GM12864 (cell line): ENCODE data around the gene CCDC14.

Source experiments
- DNase-seq: peaks from one replicate; pipeline ENCODE4 v3.0.0-alpha.2; 2011; ENCODE audit warnings: low read depth
- H3K4me3 ChIP-seq: 2 replicates; pipeline ENCODE4 v1.5.1; 2011; ENCODE audit warnings: mild to moderate bottlenecking, low read depth, low read length, control low read depth
- TF ChIP-seq, protein P1 (sequence below): IDR thresholded peaks from 2 replicates; pipeline ENCODE4 v1.5.1; 2011; ENCODE audit warnings: low read depth, mild to moderate bottlenecking, moderate library complexity, low read length, control low read depth, inconsistent platforms; ENCODE audit errors: missing control alignments

Gene CCDC14

DNA sequence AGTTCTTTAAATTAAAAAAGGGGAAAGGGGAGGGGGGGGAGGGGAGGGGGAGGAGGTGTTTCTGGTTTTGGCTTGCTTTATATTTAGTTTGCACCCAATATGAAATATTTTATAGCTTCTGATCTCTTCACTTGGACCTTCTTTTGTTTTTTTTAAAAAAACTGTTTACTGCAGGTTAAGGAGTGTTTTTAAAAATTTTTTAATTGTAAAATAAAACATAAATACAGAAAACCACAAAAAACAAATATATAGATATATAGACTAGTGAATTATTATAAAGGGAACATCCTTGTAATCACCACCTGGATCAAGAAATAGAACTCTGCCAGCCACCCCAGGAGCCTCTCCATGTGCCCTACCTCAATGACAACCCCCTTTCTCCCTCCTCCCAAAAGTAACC, 76.0 kb downstream of the CCDC14 start:
- no peak overlapping the region for H3K4me3 ChIP-seq
- TF ChIP-seq, protein P1, sequence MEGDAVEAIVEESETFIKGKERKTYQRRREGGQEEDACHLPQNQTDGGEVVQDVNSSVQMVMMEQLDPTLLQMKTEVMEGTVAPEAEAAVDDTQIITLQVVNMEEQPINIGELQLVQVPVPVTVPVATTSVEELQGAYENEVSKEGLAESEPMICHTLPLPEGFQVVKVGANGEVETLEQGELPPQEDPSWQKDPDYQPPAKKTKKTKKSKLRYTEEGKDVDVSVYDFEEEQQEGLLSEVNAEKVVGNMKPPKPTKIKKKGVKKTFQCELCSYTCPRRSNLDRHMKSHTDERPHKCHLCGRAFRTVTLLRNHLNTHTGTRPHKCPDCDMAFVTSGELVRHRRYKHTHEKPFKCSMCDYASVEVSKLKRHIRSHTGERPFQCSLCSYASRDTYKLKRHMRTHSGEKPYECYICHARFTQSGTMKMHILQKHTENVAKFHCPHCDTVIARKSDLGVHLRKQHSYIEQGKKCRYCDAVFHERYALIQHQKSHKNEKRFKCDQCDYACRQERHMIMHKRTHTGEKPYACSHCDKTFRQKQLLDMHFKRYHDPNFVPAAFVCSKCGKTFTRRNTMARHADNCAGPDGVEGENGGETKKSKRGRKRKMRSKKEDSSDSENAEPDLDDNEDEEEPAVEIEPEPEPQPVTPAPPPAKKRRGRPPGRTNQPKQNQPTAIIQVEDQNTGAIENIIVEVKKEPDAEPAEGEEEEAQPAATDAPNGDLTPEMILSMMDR = no peak
- DNase-seq = no peak

DNA sequence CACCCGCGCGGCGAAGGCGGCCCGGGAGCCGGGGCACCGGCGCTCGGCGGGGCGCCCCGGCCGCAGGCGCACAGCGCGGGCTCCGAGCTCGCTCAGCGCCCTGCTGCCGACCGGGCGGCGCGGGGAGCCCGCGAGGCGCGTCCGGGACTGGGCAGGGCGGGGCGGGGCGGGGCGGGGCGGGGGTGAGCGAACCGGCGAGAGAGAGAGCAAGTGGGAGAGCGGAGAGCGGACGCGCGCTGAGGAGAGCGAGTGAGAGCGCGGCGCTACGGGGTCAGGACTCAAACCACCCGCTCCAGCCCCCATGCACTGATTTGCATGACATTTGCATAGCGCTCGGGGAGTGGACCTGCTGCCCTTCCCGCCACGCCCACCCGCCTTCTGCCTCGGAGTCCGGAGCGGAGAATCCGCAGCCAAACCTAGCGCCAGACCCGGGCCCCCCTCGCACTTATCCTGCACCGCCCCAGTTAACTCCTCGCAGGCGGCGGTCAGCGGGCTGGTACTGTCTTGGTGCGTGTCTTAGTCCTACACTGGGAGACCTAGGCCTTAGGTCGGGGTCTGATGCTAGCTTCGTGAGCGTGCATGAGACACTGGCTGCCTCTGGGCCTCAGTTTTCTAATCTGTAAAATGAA, 76.7 kb downstream of the CCDC14 start, which contains the start of gene MYLK:
Gene MYLK, minus strand, starts transcription at position 130 of the 629 bp plus-strand sequence. CDS start 90,491 bp downstream, outside the sequence.
- TF ChIP-seq, protein P1 = no peak
- H3K4me3 ChIP-seq = peak within 1 kb of the TSS; percentile 33; the same call in 1 of the 2 replicates
- no peak for DNase-seq

DNA sequence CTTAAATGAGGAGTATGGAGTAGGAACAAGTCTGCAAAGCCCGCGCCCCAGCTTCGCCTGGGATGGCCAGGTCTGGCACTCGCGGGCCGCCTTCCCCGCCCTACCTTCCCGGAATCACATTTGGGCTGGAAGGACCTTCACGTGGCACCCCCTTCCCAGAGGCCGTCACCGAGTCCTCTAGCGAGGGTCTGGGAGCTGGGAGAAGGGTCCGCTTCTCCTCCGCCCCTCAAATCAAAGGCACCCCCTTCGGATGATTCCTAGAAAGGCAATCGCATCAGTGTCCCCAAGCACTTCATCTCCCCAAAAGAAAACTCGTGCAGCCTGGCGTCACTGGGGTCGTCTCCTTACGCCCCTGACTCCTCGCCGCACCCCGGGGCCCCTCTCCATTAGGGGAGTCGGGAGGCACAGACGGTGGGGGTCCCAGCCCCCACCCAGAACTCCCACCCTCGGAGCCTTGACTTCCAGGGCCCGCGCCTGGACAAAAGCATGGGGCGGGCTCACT, 77.3 kb downstream of the CCDC14 start:
- TF ChIP-seq, protein P1 = no peak
- DNase-seq = no peak
- no peak overlapping the region for H3K4me3 ChIP-seq

DNA sequence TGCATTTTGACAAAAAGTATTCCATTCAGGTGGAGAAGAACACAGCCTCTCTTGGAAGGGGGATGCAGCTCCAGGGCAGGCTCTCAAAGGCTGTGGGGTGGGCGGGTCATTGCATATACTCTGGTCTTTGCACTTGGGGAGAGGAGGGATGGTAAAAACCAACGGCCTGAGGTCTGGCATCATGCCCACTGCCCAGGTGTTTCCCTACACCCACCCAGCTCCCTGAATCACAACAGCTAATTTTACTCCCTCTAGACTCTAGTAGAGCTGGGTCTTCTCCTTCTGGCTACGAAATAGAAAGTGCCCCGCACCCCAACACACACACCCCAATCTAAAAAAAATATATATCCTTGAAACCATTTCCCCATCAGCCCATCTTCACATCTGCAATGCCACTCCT, 77.9 kb downstream of the CCDC14 start:
- H3K4me3 ChIP-seq = no peak overlapping the region
- TF ChIP-seq, protein P1 = no peak
- DNase-seq = no peak

DNA sequence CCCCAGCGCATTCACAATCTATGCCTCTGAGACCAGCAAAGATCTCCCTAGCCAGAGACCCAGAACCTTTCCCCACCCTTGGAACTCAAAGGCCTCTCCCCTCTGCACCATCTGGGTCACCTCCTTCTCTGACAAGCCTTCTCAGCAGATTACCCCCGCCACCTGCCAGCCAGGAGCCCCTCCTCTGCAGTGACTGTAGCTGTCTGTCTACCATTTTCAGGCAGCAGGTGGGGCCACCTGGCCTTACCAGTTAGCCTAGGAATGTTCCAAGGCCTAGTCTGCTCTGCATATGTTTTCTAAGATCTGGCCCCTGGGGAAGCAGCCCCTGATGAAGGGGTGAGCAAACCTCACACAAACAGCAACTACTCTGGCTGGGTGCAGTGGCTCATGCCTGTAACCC, 79.3 kb downstream of the CCDC14 start:
- H3K4me3 ChIP-seq = no peak overlapping the region
- TF ChIP-seq, protein P1 = no peak
- no peak for DNase-seq

DNA sequence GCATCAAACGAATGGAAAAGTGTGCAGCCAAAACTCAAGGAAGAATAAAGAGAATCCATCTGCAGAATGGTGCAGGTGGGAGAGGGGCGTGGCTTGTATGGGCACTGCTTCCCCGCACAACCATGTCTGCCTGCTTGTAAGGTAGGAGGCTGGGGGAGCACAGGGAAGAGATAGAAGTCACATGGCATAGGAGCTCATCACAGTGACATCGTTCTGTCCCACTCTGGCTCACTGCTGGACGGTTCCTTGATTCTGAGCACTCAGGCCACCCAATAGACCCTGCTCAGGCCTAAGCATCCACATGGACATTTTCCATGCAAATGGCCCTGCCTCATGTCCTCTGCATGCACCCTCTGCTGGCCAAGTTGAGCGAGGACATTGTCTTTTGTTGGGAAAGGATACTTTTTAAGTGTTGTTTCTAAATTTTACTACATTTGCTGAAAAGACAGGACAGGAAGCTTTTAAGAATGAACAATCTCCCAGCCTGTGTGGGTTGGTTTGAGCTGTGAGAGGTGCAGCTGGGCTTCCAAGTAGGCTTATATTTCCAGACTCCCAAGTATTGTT, 79.9 kb downstream of the CCDC14 start:
- TF ChIP-seq, protein P1 = peak; percentile 30
- no peak for DNase-seq
- H3K4me3 ChIP-seq = no peak overlapping the region
